Tibial nerve (tissue), 4 donors: Measurements from ENCODE around the gene PKD2.

Experiments used
- CTCF ChIP-seq, 5 experiments: fragments of 200-600 bp in 3 of 5; fragments of 450-650 bp in 2 of 5; sonication (generic) in 3 of 5; IDR thresholded peaks; one replicate each; pipeline ENCODE4 v1.5.1; 2016 to 2019; ENCODE audit warnings: antibody characterized with exemption in 5 of 5, mild to moderate bottlenecking in 3 of 5, moderate library complexity in 2 of 5
- EP300 ChIP-seq, 2 donors: sonication (generic); formaldehyde crosslinking; IDR thresholded peaks; one replicate each; pipeline ENCODE4 v1.6.1; 2017; ENCODE audit warnings: antibody characterized with exemption in 2 of 2, mild to moderate bottlenecking in 1 of 2

DNA sequence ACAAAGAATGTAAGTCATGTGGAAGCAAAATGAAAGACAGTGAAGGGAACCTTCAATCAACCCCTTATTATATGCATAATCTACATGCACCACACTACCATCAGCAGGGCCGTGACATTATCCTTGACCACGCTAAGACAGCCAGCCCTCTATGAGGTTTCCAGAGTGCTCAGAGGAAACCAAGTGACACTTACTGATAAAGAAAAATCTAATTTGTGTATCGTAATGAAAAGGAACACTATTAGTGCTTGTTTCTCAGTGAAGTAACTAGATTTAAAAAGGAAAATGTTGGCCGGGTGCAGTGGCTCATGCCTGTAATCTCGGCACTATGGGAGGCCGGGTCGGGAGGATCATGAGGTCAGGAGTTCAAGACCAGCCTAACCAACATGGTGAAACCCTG, 94.6 kb downstream of the PKD2 start:
- no peak for TF ChIP-seq CTCF (IDR thresholded peaks at IDR 0.05)
- no peak for TF ChIP-seq EP300 (IDR thresholded peaks at IDR 0.05)
